PC-9 (cell line): Measurements from ENCODE around the gene FOXF1. TPM values are rescaled to one million over a fixed set of nuclear protein-coding genes. Genes with fewer than 3 reads are reported as not detected.

Experiments used
- BruUV-seq: library from RNA; stranded (reverse); fragments of 400-500 nt; replicated peaks from 2 replicates; lab custom pipeline; 2021; lab: Mats Ljungman, UMichigan
- CTCF ChIA-PET: fragments of 300-600 bp; sonication (Branson Sonifier 250); formaldehyde crosslinking; loops from one replicate; lab custom pipeline; 2022; ENCODE audit warnings: antibody characterized with exemption; lab: Charles Lee
- POLR2A ChIA-PET: fragments of 300-600 bp; sonication (Branson Sonifier 250); formaldehyde crosslinking; loops from one replicate; lab custom pipeline; 2022; ENCODE audit warnings: antibody characterized with exemption; ENCODE audit not compliant: unreplicated experiment; lab: Charles Lee
- DNase-seq, 2 experiments: peaks; one replicate each; pipeline versions ENCODE4 v3.0.0 to v3.0.0-alpha.2; 2015 to 2022; ENCODE audit warnings: mixed read lengths in 1 of 2
- H2AFZ ChIP-seq: fragments of 200-600 bp; sonication (generic); 2 replicates; pipeline ENCODE4 v1.8.1; 2017; ENCODE audit warnings: antibody characterized with exemption
- H3F3A ChIP-seq: fragments of 200-600 bp; sonication (generic); 2 replicates; pipeline ENCODE4 v1.8.1; 2017; ENCODE audit warnings: antibody characterized with exemption, mild to moderate bottlenecking, low read depth; ENCODE audit not compliant: insufficient read depth
- H3K27ac ChIP-seq: fragments of 200-600 bp; sonication (generic); 2 replicates; pipeline ENCODE4 v1.6.1; 2016; ENCODE audit warnings: mixed run types
- H3K27me3 ChIP-seq: fragments of 200-600 bp; sonication (generic); 2 replicates; pipeline ENCODE4 v1.6.1; 2016; ENCODE audit warnings: low read depth, mixed run types; ENCODE audit not compliant: insufficient read depth
- H3K36me3 ChIP-seq: fragments of 200-600 bp; sonication (generic); 2 replicates; pipeline ENCODE4 v1.6.1; 2016; ENCODE audit warnings: low read depth, mixed run types
- H3K4me1 ChIP-seq: fragments of 200-600 bp; sonication (generic); replicated peaks from 2 replicates; pipeline ENCODE4 v1.6.1; 2016; ENCODE audit warnings: mixed run types; ENCODE audit not compliant: insufficient read depth
- H3K4me2 ChIP-seq: fragments of 200-600 bp; sonication (generic); 2 replicates; pipeline ENCODE4 v1.6.1; 2017; ENCODE audit warnings: mixed run types
- H3K4me3 ChIP-seq: fragments of 200-600 bp; sonication (generic); 2 replicates; pipeline ENCODE4 v1.6.1; 2016; ENCODE audit warnings: mixed run types
- H3K79me2 ChIP-seq: fragments of 200-600 bp; sonication (generic); 2 replicates; pipeline ENCODE4 v1.6.1; 2017; ENCODE audit warnings: low read depth, mixed run types
- H3K9me2 ChIP-seq: fragments of 200-600 bp; sonication (generic); 2 replicates; pipeline ENCODE4 v1.8.1; 2017; ENCODE audit warnings: mild to moderate bottlenecking; ENCODE audit not compliant: insufficient read depth
- H3K9me3 ChIP-seq: fragments of 200-600 bp; sonication (generic); 2 replicates; pipeline ENCODE4 v1.8.1; 2016; ENCODE audit warnings: low read depth; ENCODE audit not compliant: insufficient read depth
- H4K20me1 ChIP-seq: fragments of 200-600 bp; sonication (generic); 2 replicates; pipeline ENCODE4 v1.8.1; 2017; ENCODE audit not compliant: insufficient read depth
- CTCF ChIP-seq: fragments of 200-600 bp; sonication (generic); conservative IDR thresholded peaks from 2 replicates; pipeline ENCODE4 v1.6.1; 2017; ENCODE audit warnings: mixed run types, antibody characterized with exemption, mild to moderate bottlenecking, moderate library complexity
- EZH2 ChIP-seq: fragments of 200-600 bp; sonication (generic); IDR thresholded peaks from 2 replicates; pipeline ENCODE4 v1.8.0; 2017; ENCODE audit warnings: antibody characterized with exemption, low read depth
- intact Hi-C: fragments of 100-400 bp; cut with micrococcal nuclease; formaldehyde crosslinking; loops from one replicate; pipeline ENCODE4 v1.10.0; 2022; ENCODE audit not compliant: unreplicated experiment
- total RNA-seq: library from RNA; stranded (reverse); gene quantifications from 2 replicates; pipeline ENCODE4 v1.2.3, GENCODE V29; 2021

FOXF1 gene
- total RNA-seq, 1 experiment from 2014 or later, result not detected

- Histone ChIP-seq H3K9me3 (no peaks in the 10 kb centered on the region), H3K4me1 (peaks cover 6% of the 10 kb centered on the region), H3K27ac (no peak overlapping the region), H3F3A (no peaks in the 10 kb centered on the region), H3K79me2 (peaks cover 14% of the 10 kb centered on the region), H3K9me2 (no peaks in the 10 kb centered on the region), H3K4me3 (no peak overlapping the region), H3K36me3 (no peaks in the 10 kb centered on the region), H3K4me2 (no peak overlapping the region), H2AFZ (no peak overlapping the region), H4K20me1 (no peaks in the 10 kb centered on the region), H3K27me3 (peaks cover 36% of the 10 kb centered on the region)
- TF ChIP-seq CTCF, result no peak
- no peak for TF ChIP-seq EZH2
- no peak for DNase-seq
- no TSS peak for BruUV-seq
- intact Hi-C loops, result no loop called here
- ChIA-PET CTCF (no interaction called here), POLR2A (no interaction called here)
Measured at GRCh38 chr16:86557587-86557986, 47.3 kb downstream of the FOXF1 start.

GRCh38 chr16:86558355-86559193, 48.2 kb downstream of the FOXF1 start:
- peaks cover 6% of the 10 kb centered on the region for H3K4me1 ChIP-seq
- TF ChIP-seq EZH2, result no peak
- no peak for TF ChIP-seq CTCF
- CTCF ChIA-PET, result no interaction called here
- no peak overlapping the region for H3K27ac ChIP-seq
- no peaks in the 10 kb centered on the region for H3K9me3 ChIP-seq
- no peaks in the 10 kb centered on the region for H3F3A ChIP-seq
- intact Hi-C loops, result no loop called here
- no peak overlapping the region for H2AFZ ChIP-seq
- no peak overlapping the region for H3K4me3 ChIP-seq
- H3K4me2 ChIP-seq, result no peak overlapping the region
- DNase-seq, result no peak
- H3K9me2 ChIP-seq, result no peaks in the 10 kb centered on the region
- no TSS peak for BruUV-seq
- peaks cover 12% of the 10 kb centered on the region for H3K79me2 ChIP-seq
- H3K36me3 ChIP-seq, result no peaks in the 10 kb centered on the region
- H4K20me1 ChIP-seq, result no peaks in the 10 kb centered on the region
- H3K27me3 ChIP-seq, result peaks cover 41% of the 10 kb centered on the region
- POLR2A ChIA-PET, result no interaction called here

- H4K20me1 ChIP-seq, result no peaks in the 10 kb centered on the region
- H3K36me3 ChIP-seq, result no peaks in the 10 kb centered on the region
- BruUV-seq, result no TSS peak
- no peak for DNase-seq
- no peak overlapping the region for H3K27ac ChIP-seq
- CTCF ChIA-PET, result no interaction called here
- POLR2A ChIA-PET, result no interaction called here
- no peaks in the 10 kb centered on the region for H3K9me2 ChIP-seq
- no peak overlapping the region for H2AFZ ChIP-seq
- no peak overlapping the region for H3K4me3 ChIP-seq
- H3K4me1 ChIP-seq, result no peaks in the 10 kb centered on the region
- no peaks in the 10 kb centered on the region for H3K9me3 ChIP-seq
- H3K27me3 ChIP-seq, result peaks cover 48% of the 10 kb centered on the region
- H3F3A ChIP-seq, result no peaks in the 10 kb centered on the region
- intact Hi-C loops, result loop anchor here (5.0 to 10.0 kb wide), 3 partner anchors 645 to 1207 kb away; partner anchors contain the start of genes KLHDC4 and MAP1LC3B
- no peaks in the 10 kb centered on the region for H3K79me2 ChIP-seq
- H3K4me2 ChIP-seq, result no peak overlapping the region
- TF ChIP-seq EZH2, result no peak
- no peak for TF ChIP-seq CTCF
Measured at GRCh38 chr16:86559802-86560305, 49.5 kb downstream of the FOXF1 start.
